Measurements from ENCODE around the gene SKA3.

GRCh38 chr13:21176982-21177284 lies 581 bp upstream of the SKA3 start:
- TF ChIP-seq POLR2AphosphoS5 (IDR thresholded peaks at IDR 0.05; ENCODE audit: insufficient read depth in 1 of 2, low read depth in 1 of 2) (no peak), POLR2A (IDR thresholded peaks at IDR 0.05) (no peak)
